DOHH2 (cell line): ENCODE data around the gene EPHB1.

ENCODE experiments used
- EZH2phosphoT487 ChIP-seq: fragments of 200-600 bp; sonication (generic); IDR thresholded peaks from 2 replicates; pipeline ENCODE4 v1.6.1; 2017; ENCODE audit warnings: borderline replicate concordance, mild to moderate bottlenecking, antibody characterized with exemption, low read length, moderate library complexity, mixed read lengths
- TF ChIP-seq, protein P1 (sequence below): fragments of 200-600 bp; sonication (generic); IDR thresholded peaks from one replicate; pipeline ENCODE4 v1.5.1; 2014; ENCODE audit warnings: antibody characterized with exemption, mild to moderate bottlenecking, low read depth, low read length; ENCODE audit not compliant: poor library complexity, severe bottlenecking

- TF ChIP-seq, protein P1, sequence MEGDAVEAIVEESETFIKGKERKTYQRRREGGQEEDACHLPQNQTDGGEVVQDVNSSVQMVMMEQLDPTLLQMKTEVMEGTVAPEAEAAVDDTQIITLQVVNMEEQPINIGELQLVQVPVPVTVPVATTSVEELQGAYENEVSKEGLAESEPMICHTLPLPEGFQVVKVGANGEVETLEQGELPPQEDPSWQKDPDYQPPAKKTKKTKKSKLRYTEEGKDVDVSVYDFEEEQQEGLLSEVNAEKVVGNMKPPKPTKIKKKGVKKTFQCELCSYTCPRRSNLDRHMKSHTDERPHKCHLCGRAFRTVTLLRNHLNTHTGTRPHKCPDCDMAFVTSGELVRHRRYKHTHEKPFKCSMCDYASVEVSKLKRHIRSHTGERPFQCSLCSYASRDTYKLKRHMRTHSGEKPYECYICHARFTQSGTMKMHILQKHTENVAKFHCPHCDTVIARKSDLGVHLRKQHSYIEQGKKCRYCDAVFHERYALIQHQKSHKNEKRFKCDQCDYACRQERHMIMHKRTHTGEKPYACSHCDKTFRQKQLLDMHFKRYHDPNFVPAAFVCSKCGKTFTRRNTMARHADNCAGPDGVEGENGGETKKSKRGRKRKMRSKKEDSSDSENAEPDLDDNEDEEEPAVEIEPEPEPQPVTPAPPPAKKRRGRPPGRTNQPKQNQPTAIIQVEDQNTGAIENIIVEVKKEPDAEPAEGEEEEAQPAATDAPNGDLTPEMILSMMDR, result no peak
- TF ChIP-seq EZH2phosphoT487, result no peak
Observed at GRCh38 chr3:135128818-135129217, 333.8 kb downstream of the EPHB1 start.
